AG09319 (cell line): Measurements from ENCODE around the gene CAPZB.
"Not testable (repeated sequence)": the region's sequence is repeated elsewhere in the genome, so short reads cannot be mapped to it uniquely, and the experiment has no call there.

Source experiments
- DNase-seq: peaks from one replicate; pipeline ENCODE4 v3.0.0-alpha.2; 2010; ENCODE audit warnings: low read depth; ENCODE audit errors: extremely low read depth
- CTCF ChIP-seq: IDR thresholded peaks from 2 replicates; pipeline ENCODE4 v1.5.1; 2011; ENCODE audit warnings: low read depth, mild to moderate bottlenecking, inconsistent platforms, low read length, moderate library complexity

CAPZB gene

GRCh38 chr1:19511116-19511515 is 25.8 kb upstream of the CAPZB start:
- TF ChIP-seq CTCF = no peak
- DNase-seq = no peak

- not testable (repeated sequence) for DNase-seq
Observed at GRCh38 chr1:19509647-19510046, 24.3 kb upstream of the CAPZB start.

DNA sequence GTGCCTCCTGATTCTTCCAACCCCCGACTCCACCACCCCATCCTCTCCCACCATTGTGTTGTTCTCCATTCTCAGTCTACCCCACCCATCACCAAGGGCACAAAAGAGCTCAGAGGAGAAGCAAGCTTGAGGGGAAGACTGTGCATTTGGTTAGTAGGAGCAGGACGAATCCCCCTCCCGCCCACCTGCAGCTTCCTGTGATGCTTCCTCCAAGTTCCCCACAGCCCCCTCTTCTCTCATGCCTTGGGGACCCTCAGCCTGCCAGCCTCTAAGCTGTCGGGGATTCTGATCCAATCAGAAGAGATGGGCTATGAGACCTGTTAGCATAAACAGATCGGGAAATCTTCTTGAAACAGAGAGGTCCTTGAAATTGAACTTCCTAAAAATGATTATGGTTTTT is 22.2 kb upstream of the CAPZB start:
- TF ChIP-seq CTCF = no peak
- DNase-seq = no peak

DNA sequence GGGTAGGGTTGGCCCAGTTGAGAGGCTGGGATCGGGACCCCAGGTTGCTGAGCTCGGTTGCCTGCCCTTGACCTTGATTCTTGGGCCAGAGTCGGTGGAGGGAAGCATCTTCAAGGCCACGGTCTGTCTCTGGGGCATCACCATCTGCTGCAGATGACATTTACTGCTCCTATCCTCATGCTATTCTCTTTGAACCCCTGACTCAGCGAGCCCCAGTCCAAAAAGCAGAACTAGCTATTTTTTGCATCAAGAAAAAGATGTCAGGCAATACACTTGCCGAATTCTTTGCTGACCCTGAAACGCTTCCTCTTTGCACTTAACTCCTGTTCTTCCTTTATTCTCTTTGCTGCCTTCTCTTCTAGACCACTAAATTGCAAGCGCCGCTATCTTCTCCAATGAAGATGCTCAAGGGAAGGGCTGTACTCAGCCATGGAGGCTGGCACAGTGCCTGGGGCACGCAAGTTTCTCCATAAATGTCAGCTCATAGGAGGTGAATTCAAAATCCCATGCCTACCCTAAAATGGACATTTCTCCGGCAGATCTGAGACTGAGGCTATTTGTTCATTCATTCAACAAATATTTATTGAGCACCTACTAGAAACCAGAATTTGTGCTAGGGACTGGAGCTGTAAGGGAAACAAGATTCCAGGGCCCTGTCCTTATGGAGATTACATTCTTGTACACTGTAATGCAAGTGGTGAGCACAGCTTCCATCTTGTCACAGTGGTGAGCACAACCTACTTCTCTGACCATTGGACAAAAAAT is 20.5 kb upstream of the CAPZB start:
- DNase-seq = no peak

GRCh38 chr1:19504796-19505692 is 19.7 kb upstream of the CAPZB start:
- TF ChIP-seq CTCF = no peak

More for the DNA sequence above, 20.5 kb upstream of the CAPZB start:
- no peak for TF ChIP-seq CTCF

DNA sequence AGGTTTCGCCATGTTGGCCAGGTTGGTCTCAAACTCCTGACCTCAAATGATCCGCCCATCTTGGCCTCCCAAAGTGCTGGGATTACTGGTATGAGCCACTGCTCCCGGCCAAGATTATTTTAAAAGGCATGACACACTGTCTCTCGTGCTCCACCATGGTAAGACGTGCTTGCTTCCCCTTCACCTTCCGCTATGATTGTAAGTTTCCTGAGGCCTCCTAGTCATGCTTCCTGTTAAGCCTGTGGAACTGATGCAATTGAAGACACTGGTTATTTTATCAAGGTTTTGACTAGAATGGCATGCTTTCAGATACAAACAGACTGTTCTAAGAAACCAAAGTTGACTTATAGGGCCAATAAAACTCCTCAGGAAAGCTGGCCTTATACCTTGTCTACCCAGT is 16.9 kb upstream of the CAPZB start:
- DNase-seq = not testable (repeated sequence)

More at GRCh38 chr1:19504796-19505692, 19.7 kb upstream of the CAPZB start:
- DNase-seq = peak; percentile 52

DNA sequence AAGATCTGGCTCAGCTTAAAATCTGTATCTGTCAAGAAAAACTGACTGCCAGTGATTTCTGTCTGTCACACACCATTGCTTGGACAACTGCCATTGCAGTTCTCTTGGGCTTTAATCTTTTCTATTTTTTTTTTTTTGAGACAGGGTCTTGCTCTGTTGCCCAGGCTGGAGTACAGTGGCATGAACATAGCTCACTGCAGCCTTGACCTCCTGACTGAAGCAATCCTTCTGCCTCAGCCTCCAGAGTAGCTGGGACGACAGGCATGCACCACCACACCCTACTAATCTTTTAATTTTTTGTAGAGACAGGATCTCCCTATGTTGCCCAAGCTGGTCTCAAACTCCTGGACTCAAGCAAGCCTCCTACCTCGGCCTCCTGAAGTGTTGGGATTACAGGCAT is 14.5 kb upstream of the CAPZB start:
- not testable (repeated sequence) for DNase-seq

GRCh38 chr1:19497443-19497842 is 12.1 kb upstream of the CAPZB start:
- not testable (repeated sequence) for DNase-seq

DNA sequence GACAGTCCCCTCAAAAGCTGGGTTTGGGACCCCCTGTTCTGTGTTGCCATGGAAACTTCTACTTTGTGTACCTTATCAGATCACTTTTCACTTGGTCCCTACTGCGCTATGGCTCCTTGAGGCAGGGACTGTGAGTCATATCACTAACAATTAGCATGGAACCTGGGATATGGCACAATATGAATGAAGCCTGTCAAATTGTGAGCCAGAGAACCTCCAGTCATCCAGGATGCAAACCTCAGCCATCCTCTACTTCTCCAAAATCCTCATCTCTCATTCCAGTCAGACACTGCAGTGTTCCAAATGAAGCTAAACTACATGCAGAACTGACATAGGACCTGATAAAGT is 11.2 kb upstream of the CAPZB start:
- no peak for TF ChIP-seq CTCF
- DNase-seq = no peak
